ENCODE measurements around the gene RAD51B.
"Not testable (repeated sequence)": the region's sequence is repeated elsewhere in the genome, so short reads cannot be mapped to it uniquely, and the experiment has no call there.

Gene RAD51B

DNA sequence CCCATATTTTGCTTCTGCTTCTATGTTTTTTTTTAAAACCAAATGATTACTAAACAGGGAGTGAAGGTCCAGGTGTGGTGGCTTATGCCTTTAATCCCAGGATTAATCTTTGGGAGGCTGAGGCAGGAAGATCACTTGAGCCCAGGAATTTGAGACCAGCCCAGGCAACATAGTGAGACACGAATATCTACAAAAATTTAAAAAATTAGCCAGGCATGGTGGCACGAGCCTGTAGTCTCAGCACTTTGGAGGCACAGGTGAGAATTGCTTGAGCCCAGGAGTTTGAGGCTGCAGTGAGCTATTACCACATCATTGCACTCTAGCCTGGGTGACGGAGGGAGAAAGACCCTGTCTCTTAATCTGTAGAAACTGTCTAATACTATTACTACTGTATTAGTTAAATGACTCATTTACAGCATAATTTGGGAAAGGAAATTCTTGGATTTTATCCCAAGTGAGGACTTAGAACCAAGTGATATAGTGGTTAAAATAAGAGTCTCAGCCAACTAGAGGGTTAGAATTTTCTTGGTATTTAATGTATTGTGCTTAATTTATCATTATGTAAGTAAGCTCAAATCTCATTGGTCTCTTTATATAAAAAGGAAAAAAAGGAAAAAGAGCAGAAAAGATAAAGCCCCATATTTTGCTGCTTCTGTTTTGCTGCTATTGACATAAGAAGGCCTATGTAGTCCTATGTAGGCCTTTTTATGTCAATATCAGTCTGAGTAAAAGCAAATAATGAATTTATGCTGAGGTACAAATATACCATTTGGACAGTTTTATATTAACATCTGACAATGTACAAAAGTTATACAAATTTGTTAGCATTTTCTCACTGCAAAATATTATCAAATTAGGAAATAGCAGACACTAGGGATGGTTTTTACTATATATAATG lies 163.4 kb downstream of the RAD51B start:
- no peak for DNase-seq (ENCODE audit: low read depth in 3 of 3)

DNA sequence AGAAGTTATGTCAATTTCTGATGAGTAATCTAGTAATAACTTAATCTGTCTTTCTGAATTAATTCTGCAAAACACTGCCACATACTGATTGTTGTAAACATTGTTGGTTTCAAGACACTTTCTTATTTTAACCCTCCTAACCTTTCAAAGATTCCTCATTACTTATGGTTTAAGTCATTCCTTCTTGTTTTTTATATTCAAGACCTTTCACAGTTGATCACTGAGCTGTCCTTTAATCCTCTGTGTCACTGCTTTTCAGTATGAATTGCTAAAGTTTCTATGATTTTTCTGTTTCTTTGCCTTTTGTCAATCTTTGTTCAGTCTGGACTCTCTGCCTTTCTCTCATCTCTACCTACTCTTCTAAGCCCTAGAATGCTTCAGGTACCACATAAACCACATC lies 164.7 kb downstream of the RAD51B start:
- DNase-seq (ENCODE audit: low read depth in 3 of 3): no peak

DNA sequence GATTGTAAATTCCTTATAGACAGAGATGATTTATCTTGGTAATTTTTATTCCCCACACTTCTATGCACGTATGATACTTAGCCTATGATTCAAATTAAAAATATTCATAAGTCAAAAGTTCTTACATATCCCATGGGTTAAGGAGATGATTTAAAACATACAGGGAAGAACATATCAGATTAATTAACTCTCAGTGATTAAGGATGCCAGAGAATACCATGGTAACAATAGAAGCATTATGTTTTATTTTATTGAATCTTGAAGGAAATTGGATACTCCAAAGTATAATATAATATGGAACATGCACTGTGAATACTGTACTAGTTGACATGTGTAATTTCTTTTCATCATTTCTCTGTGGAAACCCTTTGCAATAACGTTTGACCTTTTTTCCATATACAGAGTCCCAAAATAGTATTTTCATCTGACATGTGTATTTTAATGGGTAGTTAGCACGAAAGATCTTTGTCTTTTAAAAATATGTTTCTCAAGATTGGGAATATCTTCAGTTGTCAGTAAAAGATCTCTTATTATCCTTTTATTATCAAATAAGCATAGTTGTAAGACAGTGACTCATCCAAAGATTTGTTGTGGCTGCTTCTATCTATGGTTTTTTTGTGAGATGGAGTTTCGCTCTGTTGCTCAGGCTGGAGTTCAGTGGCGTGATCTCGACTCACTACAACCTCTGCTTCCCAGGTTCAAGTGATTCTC lies 166.7 kb downstream of the RAD51B start:
- no peak for DNase-seq (ENCODE audit: low read depth in 3 of 3)

DNA sequence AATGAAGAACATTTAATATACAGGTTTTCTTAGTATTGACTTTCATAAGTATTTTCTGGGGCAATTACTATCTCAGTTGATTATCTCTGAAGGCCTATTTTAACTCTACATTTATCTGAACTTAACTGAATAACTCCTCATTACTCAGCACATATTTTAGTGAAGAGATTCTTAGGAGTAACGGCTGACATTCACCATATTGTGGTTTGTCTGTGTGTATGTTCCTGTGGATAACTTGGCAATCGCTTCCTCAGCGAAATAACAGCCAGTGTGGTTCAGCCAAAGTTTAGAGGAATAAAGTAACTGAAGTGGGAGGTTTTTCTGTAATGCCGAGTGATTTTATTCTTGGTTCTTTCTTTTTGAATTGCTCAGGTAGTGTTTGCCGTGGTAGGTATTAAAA lies 168.0 kb downstream of the RAD51B start:
- no peak for DNase-seq (ENCODE audit: low read depth in 3 of 3)

DNA sequence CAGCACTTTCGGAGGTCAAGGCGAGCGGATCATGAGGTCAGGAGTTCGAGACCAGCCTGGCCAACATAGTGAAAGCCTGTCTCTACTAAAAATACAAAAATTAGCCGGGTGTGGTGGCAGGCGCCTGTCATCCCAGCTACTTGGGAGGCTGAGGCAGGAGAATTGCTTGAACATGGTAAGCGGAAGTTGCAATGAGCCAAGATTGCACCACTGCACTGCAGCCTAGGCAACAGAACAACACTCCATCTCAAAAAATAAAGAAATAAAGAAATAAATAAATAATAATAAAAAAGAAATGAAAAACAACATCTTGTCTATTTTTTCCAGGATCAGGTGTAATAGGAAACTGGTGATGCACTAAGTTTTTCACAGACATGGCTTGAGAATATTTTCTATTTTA lies 168.6 kb downstream of the RAD51B start:
- not testable (repeated sequence) for DNase-seq (ENCODE audit: low read depth in 3 of 3)

DNA sequence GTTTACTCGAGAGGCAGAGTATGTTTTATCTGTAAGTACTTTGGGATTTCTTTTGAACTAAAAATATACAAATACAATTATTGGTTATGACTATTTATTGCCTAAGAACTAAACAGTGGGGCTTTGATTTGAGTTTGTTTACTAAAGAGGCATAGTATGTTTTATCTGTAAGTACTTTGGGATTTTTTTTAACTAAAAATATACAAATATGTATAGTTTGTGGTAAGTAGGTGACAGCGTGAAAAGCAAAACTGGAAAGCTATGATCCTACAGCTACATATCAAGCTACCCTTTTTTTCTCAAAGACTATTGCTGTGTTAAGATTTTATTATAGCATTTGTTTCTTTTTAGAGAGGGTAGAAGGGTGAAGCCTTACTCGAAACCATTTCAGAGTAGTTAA lies 171.0 kb downstream of the RAD51B start:
- no peak for DNase-seq (ENCODE audit: low read depth in 3 of 3)

DNA sequence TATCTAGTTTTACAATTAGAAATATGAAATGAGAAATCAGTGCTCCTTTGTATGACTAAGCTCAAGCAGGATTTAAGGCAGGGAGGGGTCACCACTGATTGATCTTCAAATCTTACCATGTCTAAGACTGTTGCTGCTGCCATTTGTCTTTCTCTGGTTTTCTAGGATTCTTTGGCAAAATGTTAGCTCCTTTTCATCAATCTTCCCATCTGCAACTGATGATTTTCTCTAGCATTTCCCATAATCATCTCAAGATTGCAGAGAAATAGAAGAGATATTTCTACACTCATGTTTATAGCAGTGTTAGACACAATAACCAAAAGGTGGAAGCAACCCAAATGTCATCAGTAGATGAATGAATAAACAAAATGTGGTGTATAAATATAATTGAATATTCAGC lies 175.0 kb downstream of the RAD51B start:
- no peak for DNase-seq (ENCODE audit: low read depth in 3 of 3)

DNA sequence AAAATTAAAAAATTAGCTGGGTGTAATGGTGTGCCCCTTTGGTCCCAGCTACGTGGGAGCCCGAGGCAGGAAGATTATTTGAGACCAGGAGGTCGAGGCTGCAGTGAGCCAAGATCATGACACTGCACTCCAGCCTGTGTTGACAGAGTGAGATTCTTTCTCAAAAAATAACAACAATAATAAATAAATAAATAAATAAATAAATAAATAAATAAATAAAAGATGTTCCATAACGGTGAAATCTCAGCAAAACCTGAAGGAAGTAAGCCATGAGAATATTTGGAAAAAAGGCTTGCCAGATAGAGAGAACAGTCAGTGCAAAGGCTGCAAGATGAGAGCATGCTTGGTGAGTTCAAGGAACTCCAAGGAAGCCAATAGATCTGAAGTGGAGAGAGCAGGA lies 176.7 kb downstream of the RAD51B start:
- no peak for DNase-seq (ENCODE audit: low read depth in 3 of 3)

DNA sequence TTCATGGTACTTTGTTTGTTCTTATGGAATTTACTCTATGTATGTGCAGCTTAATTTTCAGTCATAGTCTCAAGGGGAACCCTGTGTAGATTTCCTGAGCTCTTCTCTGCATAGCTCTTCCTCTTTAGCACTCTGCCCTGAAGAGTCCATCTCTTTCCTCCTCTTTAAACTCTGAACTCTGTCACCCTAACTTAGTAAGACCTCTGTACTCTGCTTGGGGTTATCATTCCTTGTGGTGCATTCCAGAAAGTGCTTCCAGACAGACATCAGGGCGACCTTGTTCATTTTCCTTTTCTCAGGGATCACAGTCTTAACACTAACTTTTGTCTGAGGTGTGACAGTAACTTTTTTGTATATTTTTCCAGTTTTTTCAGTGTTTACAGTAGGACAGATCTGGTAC lies 179.3 kb downstream of the RAD51B start:
- DNase-seq (ENCODE audit: low read depth in 3 of 3): no peak

DNA sequence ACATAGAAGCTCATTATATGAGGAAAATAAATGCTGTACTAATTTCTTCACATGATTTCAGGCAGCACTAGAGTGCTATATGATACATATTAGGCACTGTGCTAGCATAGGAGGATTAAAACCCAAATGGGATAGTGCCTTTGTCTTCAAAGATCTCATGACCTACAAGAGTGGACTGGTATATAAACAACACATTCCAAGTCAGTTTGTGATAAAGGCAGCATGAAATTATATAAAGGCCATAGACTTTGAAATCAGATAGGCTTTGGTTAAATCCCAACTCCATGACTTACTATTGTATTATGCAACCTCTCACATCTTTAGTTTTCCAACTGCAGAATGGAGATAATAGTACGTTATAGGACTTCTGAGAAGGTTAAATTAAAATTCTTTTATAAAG lies 179.7 kb downstream of the RAD51B start:
- DNase-seq (ENCODE audit: low read depth in 3 of 3): no peak

DNA sequence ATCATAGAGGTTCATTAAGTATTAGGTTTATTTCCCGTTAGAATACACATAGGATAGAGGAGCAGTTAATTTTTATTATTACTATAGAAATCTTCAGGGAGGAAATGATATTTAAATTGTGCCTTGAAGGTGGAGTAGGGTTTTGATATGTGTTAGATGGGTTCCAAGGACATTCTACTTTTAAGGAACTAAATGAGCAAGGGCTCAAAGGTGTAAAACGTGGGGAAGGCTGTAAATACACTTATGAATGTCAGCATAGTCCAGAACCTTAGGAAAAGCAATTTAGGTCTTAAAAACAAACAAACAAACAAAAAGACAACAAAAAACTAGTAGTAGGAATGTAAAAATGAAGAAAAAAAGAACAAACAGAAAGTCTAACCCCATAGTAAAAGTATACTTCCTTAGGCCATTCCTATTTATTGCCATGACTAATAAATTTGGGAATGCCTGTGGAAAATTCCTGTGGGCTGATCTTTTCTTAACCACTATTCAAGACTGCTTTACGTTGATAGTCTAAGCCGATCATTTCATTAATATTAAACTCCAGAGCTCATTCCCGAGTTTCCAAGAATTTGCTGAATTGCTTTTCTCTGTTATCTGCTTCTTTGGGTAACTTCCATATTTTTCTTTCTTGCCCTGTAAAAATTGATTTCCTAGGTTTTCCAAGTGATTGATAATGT lies 180.3 kb downstream of the RAD51B start:
- DNase-seq (ENCODE audit: low read depth in 3 of 3): no peak

DNA sequence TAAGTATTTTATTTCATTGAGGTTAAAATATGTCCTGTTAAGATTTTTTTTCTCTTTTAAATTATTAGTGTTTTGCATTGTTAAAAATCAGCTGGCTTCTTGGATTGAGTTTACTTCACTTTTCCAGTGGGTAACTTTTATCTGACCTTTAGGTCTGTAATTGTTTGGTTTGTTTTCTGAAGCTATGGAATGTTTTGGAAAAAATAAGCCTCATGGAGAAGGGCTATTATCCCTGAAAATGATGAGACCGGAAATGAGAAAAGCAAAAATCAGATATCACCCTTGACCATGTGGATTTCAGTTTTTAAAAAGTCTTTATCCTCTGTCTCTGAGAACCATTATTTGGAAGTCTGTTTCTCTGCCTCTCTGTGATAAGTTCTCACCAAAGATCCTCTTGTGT lies 180.9 kb downstream of the RAD51B start:
- DNase-seq (ENCODE audit: low read depth in 3 of 3): no peak

DNA sequence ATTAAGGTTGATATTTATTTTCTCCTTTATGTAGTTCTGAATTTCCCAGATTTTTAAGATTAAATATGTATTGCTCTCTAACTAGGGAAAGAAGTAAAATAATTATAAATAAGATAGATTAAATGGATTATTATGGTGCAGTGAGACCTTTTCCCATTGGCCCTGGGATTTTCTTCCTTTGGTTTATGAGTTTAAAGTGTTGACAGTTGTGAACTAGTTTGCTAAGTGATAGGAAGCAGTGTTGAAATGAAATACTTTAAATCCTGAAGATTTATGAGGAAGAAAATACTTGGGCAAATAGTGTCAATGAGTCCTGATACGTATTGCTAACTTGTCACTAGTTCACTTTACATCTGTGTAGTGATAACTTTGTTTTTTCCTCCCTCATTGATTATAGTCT lies 188.9 kb downstream of the RAD51B start:
- DNase-seq (ENCODE audit: low read depth in 3 of 3): no peak

DNA sequence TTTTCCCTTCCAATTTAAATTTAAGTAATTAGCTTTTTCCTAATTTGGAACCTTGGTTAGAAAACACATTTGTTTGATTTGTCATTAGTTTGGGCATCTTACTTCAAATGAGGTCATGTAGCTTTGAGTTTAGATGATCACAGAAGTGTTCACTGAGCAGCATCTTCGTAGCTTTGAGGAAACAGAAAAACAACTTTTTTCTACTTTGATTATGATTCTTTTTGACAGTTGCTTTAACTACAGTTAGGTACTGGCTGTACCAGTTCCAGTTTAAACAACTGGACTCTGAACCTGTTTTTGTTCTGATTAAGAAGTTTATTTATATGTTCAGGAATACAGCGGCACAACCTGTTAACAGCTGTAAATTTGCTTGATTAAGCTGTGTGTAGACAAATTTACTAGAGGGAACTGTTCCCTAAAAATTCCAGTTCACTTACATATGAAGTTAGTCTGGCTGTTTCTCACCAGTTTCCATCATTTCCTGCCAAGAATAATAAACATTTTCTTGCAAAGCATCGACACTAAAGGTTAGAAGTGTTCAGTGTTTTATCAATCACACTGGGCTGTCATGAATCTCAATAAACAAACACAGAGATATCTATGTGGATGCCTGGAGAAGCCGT lies 191.9 kb downstream of the RAD51B start:
- no peak for DNase-seq (ENCODE audit: low read depth in 3 of 3)

DNA sequence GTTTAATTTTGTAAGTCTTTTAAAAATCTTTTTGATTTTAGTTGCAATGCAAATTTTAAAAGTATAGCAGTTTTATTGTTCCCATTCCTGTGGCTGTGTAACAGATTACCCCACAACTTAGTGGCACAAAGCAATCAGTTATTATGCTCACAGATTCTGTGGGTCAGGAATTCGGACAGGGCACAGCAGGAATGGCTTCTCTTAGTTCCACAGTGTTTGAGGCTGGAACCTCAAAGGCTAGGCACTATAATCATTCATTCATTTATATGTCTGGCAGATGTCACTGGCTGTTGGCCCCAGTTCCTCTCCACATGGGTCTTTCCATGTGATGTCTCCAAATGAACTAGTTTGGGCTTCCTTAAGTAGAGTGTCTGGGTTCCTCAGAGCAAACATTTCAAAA lies 193.3 kb downstream of the RAD51B start:
- no peak for DNase-seq (ENCODE audit: low read depth in 3 of 3)

DNA sequence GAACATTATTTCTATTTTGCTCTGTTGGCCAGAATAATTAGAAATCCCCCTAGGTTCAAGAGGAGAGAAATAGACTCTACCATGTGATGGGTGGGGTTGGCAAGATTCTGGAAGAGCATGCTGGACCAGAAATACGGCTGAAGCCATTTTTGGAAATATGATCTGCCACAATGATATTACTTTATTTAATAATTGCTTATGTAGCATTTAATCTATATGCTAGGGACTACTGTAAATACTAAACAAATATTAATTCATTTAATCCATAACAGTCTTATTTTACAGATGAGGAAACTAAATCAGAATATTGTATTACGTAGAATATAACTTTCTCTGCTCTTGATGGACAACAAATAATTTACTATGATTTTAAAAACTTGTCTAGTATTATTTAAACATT lies 193.7 kb downstream of the RAD51B start:
- no peak for DNase-seq (ENCODE audit: low read depth in 3 of 3)

DNA sequence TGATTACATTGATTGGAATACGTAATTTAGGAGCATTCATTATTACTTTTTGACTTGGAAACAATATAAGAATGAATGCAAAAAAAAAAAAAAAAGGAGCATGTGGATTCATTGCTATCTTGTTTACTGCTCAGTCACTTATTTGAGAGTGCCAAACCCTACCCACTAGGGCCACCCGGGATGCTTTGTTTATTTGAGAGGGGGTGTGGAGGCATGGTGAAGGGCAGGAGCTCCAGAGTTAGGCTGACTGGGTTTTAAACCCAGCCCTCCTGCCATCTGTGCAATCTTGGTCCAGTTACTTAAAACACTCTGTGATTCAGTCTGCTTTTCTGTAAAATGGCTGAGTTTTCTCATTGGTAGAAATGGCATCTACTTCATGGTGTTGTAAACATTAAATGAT lies 195.2 kb downstream of the RAD51B start:
- no peak for DNase-seq (ENCODE audit: low read depth in 3 of 3)

DNA sequence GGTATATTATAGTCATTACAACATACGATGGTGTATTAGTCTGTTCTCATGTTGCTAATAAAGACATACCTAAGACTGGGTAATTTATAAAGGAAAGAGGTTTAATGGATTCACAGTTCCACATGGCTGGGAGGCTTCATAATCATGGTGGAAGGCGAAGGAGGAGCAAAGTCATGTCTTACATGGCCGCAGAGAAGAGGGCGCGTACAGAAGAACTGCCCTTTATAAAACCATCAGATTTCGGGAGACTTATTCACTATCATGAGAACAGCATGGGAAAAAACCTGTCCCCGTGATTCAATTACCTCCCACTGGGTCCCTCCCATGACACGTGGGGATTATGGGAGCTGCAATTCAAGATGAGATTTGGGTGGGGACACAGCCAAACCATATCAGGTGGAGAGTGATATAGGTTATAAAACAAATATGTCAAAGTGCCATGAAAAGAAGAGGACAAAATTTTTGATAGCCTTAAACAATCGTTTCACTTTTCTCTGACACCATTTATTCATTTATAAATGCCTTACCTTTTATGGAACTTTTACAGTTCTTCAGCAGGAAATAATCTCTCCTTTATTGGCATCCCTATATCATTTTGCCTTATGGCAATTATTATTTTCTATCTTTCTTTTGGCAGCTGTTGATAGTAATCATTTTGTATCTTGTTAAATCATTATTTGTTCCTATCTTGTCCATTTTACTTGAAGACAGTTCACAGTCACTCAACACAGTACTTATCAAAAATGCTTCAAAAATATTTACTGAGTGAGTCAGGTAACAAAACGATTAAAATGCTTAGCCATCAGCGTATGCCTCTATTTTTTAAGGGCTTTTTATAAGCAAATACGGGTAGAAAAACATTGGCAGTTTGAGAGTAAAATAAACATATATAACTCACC lies 196.0 kb downstream of the RAD51B start:
- no peak for DNase-seq (ENCODE audit: low read depth in 3 of 3)

DNA sequence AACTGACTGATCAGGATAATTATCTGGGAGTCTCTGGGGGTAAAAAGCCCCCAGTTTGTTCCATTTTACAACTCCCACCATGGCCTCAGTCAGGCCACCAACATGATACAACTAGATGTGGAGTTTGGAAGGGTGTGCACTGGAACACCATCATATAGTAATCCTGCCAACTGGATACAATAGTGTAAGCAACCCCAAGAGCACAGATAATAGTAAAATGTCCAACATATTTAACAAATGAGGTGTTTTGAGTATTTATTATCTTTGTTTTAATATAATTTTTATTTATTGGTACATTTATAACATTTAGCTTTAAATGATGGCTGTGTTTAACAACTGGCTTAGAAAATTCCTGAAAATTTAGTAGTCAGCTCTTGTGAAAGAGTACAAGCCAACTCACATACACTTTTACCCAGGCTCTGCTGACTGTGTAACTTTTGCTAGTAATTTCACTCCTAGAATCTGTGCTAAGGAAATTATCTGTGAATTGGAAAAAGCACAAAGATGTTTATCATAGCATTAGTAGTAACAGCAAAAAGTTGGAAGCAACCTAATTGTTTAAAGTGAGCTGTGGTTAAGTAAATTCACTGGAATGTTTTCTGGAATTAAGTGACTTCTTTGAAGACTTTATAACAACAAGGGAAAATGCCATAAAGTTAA lies 196.8 kb downstream of the RAD51B start:
- DNase-seq (ENCODE audit: low read depth in 3 of 3): no peak

DNA sequence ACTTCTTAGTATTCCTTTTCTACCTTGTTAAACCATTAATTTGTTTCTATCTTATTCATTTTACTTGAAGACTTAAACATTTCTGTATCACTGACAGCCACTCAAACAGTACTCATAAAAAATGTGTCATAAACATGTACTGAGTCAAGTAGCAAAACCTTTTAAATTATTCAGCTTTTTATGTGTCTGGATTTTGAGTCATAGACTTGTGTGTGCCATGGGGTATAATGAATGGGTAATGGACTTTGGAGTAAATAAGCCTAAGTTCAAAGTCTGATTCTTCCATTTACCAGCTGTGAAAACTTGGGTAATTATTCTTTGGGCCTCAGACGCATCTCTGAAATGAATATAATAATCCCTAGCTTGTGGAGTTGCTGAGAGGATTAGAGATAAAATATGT lies 199.0 kb downstream of the RAD51B start:
- DNase-seq (ENCODE audit: low read depth in 3 of 3): no peak

DNA sequence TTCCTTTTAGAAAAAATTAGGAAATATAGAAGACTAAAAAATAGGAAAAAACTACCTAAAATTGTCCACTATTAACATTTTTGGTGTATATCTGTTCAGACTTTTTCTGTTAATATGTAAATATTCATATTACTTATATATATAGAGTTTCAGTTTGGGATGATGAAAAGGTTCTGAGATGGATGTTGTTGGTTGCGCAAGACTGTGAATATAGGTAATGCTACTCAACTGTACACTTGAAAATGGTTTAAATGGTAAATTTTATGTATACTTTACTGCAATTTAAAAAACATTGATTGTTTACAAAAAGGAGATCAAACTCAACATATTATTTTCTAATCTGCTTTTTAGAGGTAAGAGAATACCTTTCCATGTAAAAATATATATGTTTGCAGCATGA lies 200.9 kb downstream of the RAD51B start:
- no peak for DNase-seq (ENCODE audit: low read depth in 3 of 3)
